ENCODE measurements around the gene FAM171A2. TPM values are rescaled to one million over a fixed set of nuclear protein-coding genes. Genes with fewer than 3 reads are reported as not detected.
A peak's percentile ranks its signal among the peaks of the same experiment; 100 is the strongest.

Gene FAM171A2
- total RNA-seq (2021; fragmentation: NEBNext Ultra II Directional; extraction: Animal tissue kit (Norgen Biotek cat#: 25700)) = 23.9 and 24.1 TPM in 2 replicates
- polyA plus RNA-seq (2011; rRNA removed) = 21.9 and 31.8 TPM in 2 replicates
- polyA plus RNA-seq (2011; cell fraction: cytosol; rRNA removed) = 21.7 TPM
- polyA plus RNA-seq (2011; cell fraction: nucleus; rRNA removed) = 37.0 TPM
- 10.4 to 25.0 TPM (median 21.9 TPM) in 4 replicates for polyA plus RNA-seq (2012, experiment 1 of 2)
- 11.7 TPM for polyA plus RNA-seq (2012, experiment 2 of 2)
- polyA plus RNA-seq (2013, experiment 1 of 2) = 15.4 TPM
- 15.9 TPM for polyA plus RNA-seq (2013, experiment 2 of 2)
- polyA minus RNA-seq (2011; rRNA and poly(A)+ RNA removed) = 14.7 and 17.9 TPM in 2 replicates
- 22.5 TPM for polyA minus RNA-seq (2011; cell fraction: cytosol; rRNA and poly(A)+ RNA removed)
- 24.7 TPM for polyA minus RNA-seq (2011; cell fraction: nucleus; rRNA and poly(A)+ RNA removed)
- long read RNA-seq, experiment 1, partial matches to known transcripts = 7 of 24 reads
- long read RNA-seq, experiment 1, other reads (novel, unspliced or antisense) = 13 of 24 reads
- long read RNA-seq, experiment 2 = 0 reads

GRCh38 chr17:44363613-44364159 is at the start of gene FAM171A2:
FAM171A2 (minus strand) TSS chr17:44363853; CDS start chr17:44363714, 139 bp downstream.
- WGBS, 2 experiments (ENCODE audit: extremely low coverage in 1 of 2, insufficient coverage in 1 of 2, insufficient read length in 1 of 2, insufficient replicate concordance in 2 of 2, low coverage in 1 of 2, low lambda C conversion rate in 2 of 2, missing lambda C conversion rate in 1 of 2) = 4% methylated on average over 14 of the region's 63 CpGs; no CpG with 5 or more reads in 1 of the 2 experiments
- Histone ChIP-seq H3K14ac (ENCODE audit: insufficient read length) (no peak within 1 kb of the TSS), H3K27me3 (replicated peaks in 1 of 4; ENCODE audit: control insufficient read depth in 3 of 4, extremely low read depth in 1 of 4, insufficient read depth in 3 of 4, low read length in 3 of 4) (no peaks in the 10 kb centered on the region), H2BK20ac (ENCODE audit: low read length) (no peak within 1 kb of the TSS), H3K36me3 (ENCODE audit: control insufficient read depth in 2 of 4, insufficient read depth in 4 of 4, low read length in 3 of 4) (peaks cover 0 to 6% (median 1%) of the 10 kb centered on the region in 4 experiments; a peak in 1 of 8 replicates), H2AK5ac (ENCODE audit: low read depth, low read length) (no peak within 1 kb of the TSS), H4K20me1 (replicated peaks in 1 of 2; ENCODE audit: control insufficient read depth in 1 of 2, insufficient read depth in 2 of 2, low read length in 2 of 2) (peaks cover 3 to 18% of the 10 kb centered on the region in 2 experiments), H3K79me2 (ENCODE audit: control insufficient read depth in 1 of 2, insufficient read depth in 2 of 2, low read length in 2 of 2) (peaks cover 0 to 7% of the 10 kb centered on the region in 2 experiments; a peak in 1 of 4 replicates), H3K18ac (ENCODE audit: extremely low read depth, low read length) (peak within 1 kb of the TSS; percentile 71), H3K4ac (replicated peaks; ENCODE audit: insufficient read length, low read depth, low read length) (no peak within 1 kb of the TSS), H2BK12ac (ENCODE audit: low read depth, low read length) (no peak within 1 kb of the TSS), H2BK5ac (ENCODE audit: low read depth, low read length) (peak within 1 kb of the TSS; percentile 24; the same call in 1 of the 2 replicates), H3K56ac (replicated peaks; ENCODE audit: insufficient read length, low read depth, low read length) (no peak within 1 kb of the TSS), H3K4me3 (ENCODE audit: extremely low read depth in 1 of 4, insufficient read depth in 2 of 4, low read depth in 3 of 4, low read length in 4 of 4) (peak within 1 kb of the TSS; percentile 71 to 100 (median 76)), H3K27ac (ENCODE audit: low read depth, low read length) (peak within 1 kb of the TSS; percentile 30; the same call in 1 of the 2 replicates), H4K5ac (ENCODE audit: insufficient read length, low read depth, low read length) (no peak within 1 kb of the TSS), H3K23ac (ENCODE audit: insufficient read length) (no peak within 1 kb of the TSS), H2BK15ac (ENCODE audit: low read length) (no peak within 1 kb of the TSS; the same call in 1 of the 2 replicates), H2BK120ac (replicated peaks; ENCODE audit: low read depth, low read length) (no peak within 1 kb of the TSS), H3K23me2 (ENCODE audit: low read depth, low read length) (peaks cover 2% of the 10 kb centered on the region; the same call in 1 of the 2 replicates), H3K4me2 (ENCODE audit: insufficient read depth in 1 of 2, low read depth in 2 of 2, low read length in 2 of 2) (peak within 1 kb of the TSS; percentile 52 to 79), H2AFZ (ENCODE audit: low read length) (no peak within 1 kb of the TSS; the same call in 1 of the 2 replicates), H3K9me3 (ENCODE audit: insufficient read depth in 2 of 2, low read depth in 1 of 2, low read length in 1 of 2) (no peaks in the 10 kb centered on the region), H4K8ac (ENCODE audit: extremely low read depth, insufficient read depth, low read length) (peak within 1 kb of the TSS; percentile 7; the same call in 1 of the 2 replicates), H3K4me1 (replicated peaks in 1 of 4; ENCODE audit: control insufficient read depth in 3 of 4, insufficient read depth in 4 of 4, low read length in 3 of 4) (peaks cover 9 to 23% (median 18%) of the 10 kb centered on the region in 4 experiments), H4K91ac (replicated peaks; ENCODE audit: insufficient read length, low read length) (peak within 1 kb of the TSS; percentile 34), H3K9ac (replicated peaks in 1 of 4; ENCODE audit: extremely low read depth in 1 of 4, low read depth in 3 of 4, low read length in 3 of 4) (peak within 1 kb of the TSS; percentile 34 to 64 (median 42); a peak in 5 of 7 replicates), H3K79me1 (ENCODE audit: low read depth, low read length) (peaks cover 8% of the 10 kb centered on the region)
- DNase-seq (ENCODE audit: low read depth in 1 of 2, low spot score in 2 of 2) (peak in 1 of 2 experiments; percentile 90), FAIRE-seq (no peak)
- POLR2A ChIA-PET (ENCODE audit: partially characterized antibody) = interaction anchor here (1.0 to 3.8 kb wide), 6 partner anchors 9 to 160 kb away, joined by 3 to 15 read pairs (median 6); no protein-coding TSS in a partner anchor
- CTCF ChIA-PET (ENCODE audit: partially characterized antibody) = interaction anchor here (0.9 to 10.1 kb wide), 10 partner anchors 9 to 483 kb away, joined by 3 to 177 read pairs (median 4); no protein-coding TSS in a partner anchor
- peak; percentile 56 for TF ChIP-seq NANOG (IDR thresholded peaks at IDR 0.05; ENCODE audit: insufficient read depth, low read depth, low read length, poor library complexity, severe bottlenecking)
- TF ChIP-seq SP2 (IDR thresholded peaks at IDR 0.05; ENCODE audit: low read length) = no peak
- TF ChIP-seq TCF12 (IDR thresholded peaks at IDR 0.05; ENCODE audit: low read depth, low read length) = peak; percentile 63; the same call in 1 of the 2 replicates
- TF ChIP-seq CREB1 (IDR thresholded peaks at IDR 0.05) = peak; percentile 31; the same call in 1 of the 2 replicates
- no peak for TF ChIP-seq MAX (IDR thresholded peaks at IDR 0.05)
- TF ChIP-seq PHF8 (conservative IDR thresholded peaks at IDR 0.05; ENCODE audit: low read depth, low read length) = 0 out of 2 replicates have a peak, but pooled peaks have one; percentile 20
- TF ChIP-seq CEBPB (IDR thresholded peaks at IDR 0.05; ENCODE audit: low read depth, low read length) = no peak
- TF ChIP-seq POLR2AphosphoS5 (IDR thresholded peaks at IDR 0.05; ENCODE audit: low read depth, low read length) = peak; percentile 32; the same call in 1 of the 2 replicates
- no peak for TF ChIP-seq CHD1 (IDR thresholded peaks at IDR 0.05; ENCODE audit: low read depth, low read length)
- TF ChIP-seq TAF1 (IDR thresholded peaks at IDR 0.05; ENCODE audit: low read depth, low read length) = peak; percentile 53; the same call in 1 of the 2 replicates

Data from H1 (cell line).